ENCODE measurements around the gene OGFRL1. TPM values are rescaled to one million over a fixed set of nuclear protein-coding genes. Genes with fewer than 3 reads are reported as not detected.

Gene OGFRL1
- total and polyA plus RNA-seq, 2 experiments from 2014 or later = 41.7 to 83.8 TPM

GRCh38 chr6:71349395-71349794 lies 60.8 kb downstream of the OGFRL1 start:
- no peak overlapping the region for H3K4me3 ChIP-seq
- no peaks in the 10 kb centered on the region for H3K9me3 ChIP-seq (ENCODE audit: low read depth)
- no peaks in the 10 kb centered on the region for H4K20me1 ChIP-seq (ENCODE audit: insufficient read depth, poor library complexity, severe bottlenecking)
- H3K36me3 ChIP-seq (replicated peaks; ENCODE audit: insufficient read depth, low read depth) = no peaks in the 10 kb centered on the region
- no peaks in the 10 kb centered on the region for H3K4me1 ChIP-seq (ENCODE audit: insufficient read depth)
- no peaks in the 10 kb centered on the region for H3K9me2 ChIP-seq (replicated peaks; ENCODE audit: insufficient read depth)
- no peak overlapping the region for H2AFZ ChIP-seq
- TF ChIP-seq CTCF (IDR thresholded peaks at IDR 0.05; ENCODE audit: poor library complexity) (peak; percentile 73), EZH2 (IDR thresholded peaks at IDR 0.05; ENCODE audit: borderline replicate concordance) (no peak)
- H3K79me2 ChIP-seq = no peaks in the 10 kb centered on the region
- peak; percentile 17 for DNase-seq (ENCODE audit: low spot score)
- no peaks in the 10 kb centered on the region for H3K27me3 ChIP-seq
- no peak overlapping the region for H3K27ac ChIP-seq
- WGBS (ENCODE audit: low lambda C conversion rate, missing lambda C conversion rate) = 32% methylated on average over 3 of the region's 3 CpGs
- H3K4me2 ChIP-seq = no peak overlapping the region

GRCh38 chr6:71349976-71350615 lies 61.5 kb downstream of the OGFRL1 start:
- TF ChIP-seq EZH2phosphoT487 (IDR thresholded peaks at IDR 0.05; ENCODE audit: low read depth, severe bottlenecking, unreplicated experiment) (no peak), EZH2 (IDR thresholded peaks at IDR 0.05; ENCODE audit: borderline replicate concordance) (no peak), CTCF (IDR thresholded peaks at IDR 0.05; ENCODE audit: poor library complexity) (no peak)
- no peak for DNase-seq (ENCODE audit: low spot score)
- Histone ChIP-seq H3K4me2 (no peak overlapping the region), H3K9me3 (ENCODE audit: low read depth) (no peaks in the 10 kb centered on the region), H3K27ac (no peak overlapping the region), H3K4me1 (ENCODE audit: insufficient read depth) (no peaks in the 10 kb centered on the region), H4K20me1 (ENCODE audit: insufficient read depth, poor library complexity, severe bottlenecking) (no peaks in the 10 kb centered on the region), H2AFZ (no peak overlapping the region), H3K36me3 (replicated peaks; ENCODE audit: insufficient read depth, low read depth) (no peaks in the 10 kb centered on the region), H3K27me3 (no peaks in the 10 kb centered on the region), H3K4me3 (no peak overlapping the region), H3K9me2 (replicated peaks; ENCODE audit: insufficient read depth) (no peaks in the 10 kb centered on the region), H3K79me2 (no peaks in the 10 kb centered on the region)
- 80% methylated on average over 5 of the region's 5 CpGs for WGBS (ENCODE audit: low lambda C conversion rate, missing lambda C conversion rate)

DNA sequence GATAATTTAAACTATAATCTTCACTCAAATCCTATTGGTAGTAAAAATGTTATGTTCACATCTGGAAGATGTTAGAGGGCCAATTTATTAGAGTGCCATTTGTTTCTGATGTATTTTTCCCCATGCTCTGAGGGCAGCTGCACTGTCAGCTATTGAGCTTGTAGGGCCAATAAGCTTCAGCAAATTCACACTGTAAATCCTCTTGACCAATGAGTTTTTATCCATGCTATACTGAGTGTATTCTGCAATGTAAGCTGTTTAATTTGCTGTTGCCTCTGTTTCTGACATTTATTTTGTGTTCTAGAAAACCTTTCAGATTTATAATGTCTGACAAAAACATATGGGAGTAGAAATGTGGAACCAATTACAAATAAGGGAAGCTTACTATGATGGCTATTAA lies 62.6 kb downstream of the OGFRL1 start:
- Histone ChIP-seq H3K9me3 (ENCODE audit: low read depth) (no peaks in the 10 kb centered on the region), H3K9me2 (replicated peaks; ENCODE audit: insufficient read depth) (no peaks in the 10 kb centered on the region), H3K27me3 (no peaks in the 10 kb centered on the region), H3K36me3 (replicated peaks; ENCODE audit: insufficient read depth, low read depth) (no peaks in the 10 kb centered on the region), H3K4me2 (no peak overlapping the region), H3K4me1 (ENCODE audit: insufficient read depth) (no peaks in the 10 kb centered on the region), H4K20me1 (ENCODE audit: insufficient read depth, poor library complexity, severe bottlenecking) (no peaks in the 10 kb centered on the region), H2AFZ (no peak overlapping the region), H3K27ac (no peak overlapping the region), H3K79me2 (no peaks in the 10 kb centered on the region), H3K4me3 (no peak overlapping the region)
- TF ChIP-seq CTCF (IDR thresholded peaks at IDR 0.05; ENCODE audit: poor library complexity) (no peak), EZH2phosphoT487 (IDR thresholded peaks at IDR 0.05; ENCODE audit: low read depth, severe bottlenecking, unreplicated experiment) (peak; percentile 95)
- DNase-seq (ENCODE audit: low spot score) = peak; percentile 25

Data from hepatocyte (in vitro differentiated cells).